Pancreas (tissue), 10 donors: ENCODE results near the gene MSH4. TPM values are rescaled to one million over a fixed set of nuclear protein-coding genes. Genes with fewer than 3 reads are reported as not detected.

ENCODE experiments used
- ATAC-seq, 4 donors: fragments of 200-7000 bp; cut with Tn5 transposase; one replicate each; pipeline versions ENCODE4 v1.8.0 to v1.9.1; 2020; ENCODE audit warnings: mild to moderate bottlenecking in 4 of 4, moderate library complexity in 4 of 4
- DNase-seq, 6 donors: peaks; one replicate each; pipeline ENCODE4 v3.0.0-alpha.2; 2020
- FAIRE-seq: peaks from 2 replicates; lab custom pipeline; 2012; peaks lifted over from hg19 to GRCh38; lab: Jason Lieb, UNC
- H3K27ac ChIP-seq, 4 donors: fragments of 200-600 bp; sonication (generic); 1 replicate in 3 of 4; 2 replicates in 1 of 4; pipeline versions ENCODE4 v1.5.0 to v1.8.0; 2020
- H3K27me3 ChIP-seq, 4 donors: fragments of 200-600 bp; one replicate each; pipeline ENCODE4 v1.8.0; 2021
- H3K36me3 ChIP-seq, 3 donors: fragments of 200-600 bp; sonication (generic) in 1 of 3; one replicate each; pipeline versions ENCODE4 v1.5.0 to v1.8.0; 2020 to 2021
- H3K4me1 ChIP-seq, 3 donors: fragments of 200-600 bp; one replicate each; pipeline ENCODE4 v1.8.0; 2021
- H3K4me3 ChIP-seq, 4 donors: fragments of 200-600 bp; sonication (generic) in 2 of 4; one replicate each; pipeline versions ENCODE4 v1.5.0 to v1.8.0; 2020 to 2021
- H3K9me3 ChIP-seq, 4 donors: fragments of 200-600 bp; one replicate each; pipeline ENCODE4 v1.8.0; 2021
- CTCF ChIP-seq, 4 donors: fragments of 200-600 bp; sonication (generic) in 3 of 4; IDR thresholded peaks; one replicate each; pipeline versions ENCODE4 v1.5.0 to v1.8.0; 2021; ENCODE audit warnings: antibody characterized with exemption in 4 of 4
- WGBS, 2 donors: extraction: QIAGEN DNeasy Blood & Tissue Kit; methylation state at CpG; one replicate each; pipeline ENCODE4 v1.1.7; 2013; 5-methylcytosine and 5-hydroxymethylcytosine counted together
- intact Hi-C, 3 donors: fragments of 100-400 bp; cut with DNase I; formaldehyde crosslinking; loops; one replicate each; pipeline versions ENCODE4 v1.11.1 to v1.14.2; 2022
- polyA plus RNA-seq, 2 donors: library from polyadenylated mRNA; stranded (reverse); fragments of 200-250 nt; gene quantifications; one replicate each; pipeline ENCODE4 v1.2.3, GENCODE V29; 2013
- total RNA-seq, 6 donors: library from RNA; stranded (reverse); fragmentation: NEBNext Ultra II Directional in 4 of 6; extraction: Animal tissue kit (Norgen Biotek cat#: 25700) in 4 of 6; gene quantifications; one replicate each; pipeline versions ENCODE4 v1.2.1 to v1.2.4, GENCODE V29; 2021 to 2023
- donor health status: healthy with polysubstance abuse.
- donor health status: DM: no; HTN: no; CAD: no; lungs with moderate emphysema.
- donor health status: DM: no; HTN: no; CAD: no.
- donor health status: control.
- donor health status: control.
- donor health status: Bipolar disorder and iron deficiency.
- donor health status: DM: yes; HTN: yes; CAD: no.
- donor health status: DM: no; HTN: no; CAD: no.
- donor health status: DM: no; HTN: no; CAD: no.
- donor health status: DM: yes; HTN: yes; CAD: no.

The MSH4 gene
- total and polyA plus RNA-seq, 8 donors, result 0.09 to 0.19 (median 0.13) TPM

- no peak for TF ChIP-seq CTCF (IDR thresholded peaks at IDR 0.05)
- no peak overlapping the region for H3K27ac ChIP-seq
- H3K27me3 ChIP-seq, result no peaks in the 10 kb centered on the region
- peaks cover 0 to 42% (median 25%) of the 10 kb centered on the region in 3 donors for H3K36me3 ChIP-seq
- no peak for ATAC-seq
- H3K4me1 ChIP-seq, result peaks cover 22 to 40% (median 27%) of the 10 kb centered on the region in 3 donors
- intact Hi-C loops, result loop anchor here in 1 of 3 donors (10.0 kb wide), 1 partner anchor 65 kb away; the partner anchor contains the start of gene ACADM
- FAIRE-seq, result no peak
- no peak for DNase-seq
- H3K4me3 ChIP-seq, result no peak overlapping the region
- H3K9me3 ChIP-seq, result no peaks in the 10 kb centered on the region
Observed at GRCh38 chr1:75789988-75790387, 6.7 kb upstream of the MSH4 start.

- Histone ChIP-seq H3K9me3 (no peaks in the 10 kb centered on the region), H3K27ac (peak overlapping the region in 2 of 4 donors; percentile 23 to 38), H3K4me3 (peak overlapping the region in 2 of 4 donors; percentile 12 to 14), H3K4me1 (peaks cover 22 to 34% (median 27%) of the 10 kb centered on the region in 3 donors), H3K27me3 (no peaks in the 10 kb centered on the region), H3K36me3 (peaks cover 0 to 53% (median 32%) of the 10 kb centered on the region in 3 donors)
- 14 to 17% methylated on average over 1 of the region's 1 CpG for WGBS, 2 donors
- ATAC-seq (peak; percentile 38 to 56 (median 46)), FAIRE-seq (no peak), DNase-seq (no peak)
- no peak for TF ChIP-seq CTCF (IDR thresholded peaks at IDR 0.05)
- intact Hi-C loops, result loop anchor here in 1 of 3 donors (10.0 kb wide), 1 partner anchor 66 kb away; the partner anchor contains the start of gene ACADM
Observed at GRCh38 chr1:75791022-75791421, 5.7 kb upstream of the MSH4 start.

- no peak for DNase-seq
- Histone ChIP-seq H3K4me3 (no peak overlapping the region), H3K27me3 (no peaks in the 10 kb centered on the region), H3K4me1 (peaks cover 22 to 34% (median 27%) of the 10 kb centered on the region in 3 donors), H3K9me3 (no peaks in the 10 kb centered on the region), H3K36me3 (peaks cover 0 to 57% (median 32%) of the 10 kb centered on the region in 3 donors), H3K27ac (no peak overlapping the region)
- no peak for ATAC-seq
- intact Hi-C loops, result loop anchor here in 1 of 3 donors (10.0 kb wide), 1 partner anchor 67 kb away; the partner anchor contains the start of gene ACADM
- TF ChIP-seq CTCF (IDR thresholded peaks at IDR 0.05), result no peak
- 96 to 97% methylated on average over 3 of the region's 3 CpGs for WGBS, 2 donors
- FAIRE-seq, result no peak
Observed at GRCh38 chr1:75792091-75792490, 4.6 kb upstream of the MSH4 start.

- peaks cover 0 to 57% (median 32%) of the 10 kb centered on the region in 3 donors for H3K36me3 ChIP-seq
- ATAC-seq, result no peak
Observed at GRCh38 chr1:75794382-75794781, 2.3 kb upstream of the MSH4 start.

More at GRCh38 chr1:75794382-75794781, 2.3 kb upstream of the MSH4 start:
- FAIRE-seq (no peak), DNase-seq (no peak)
- TF ChIP-seq CTCF (IDR thresholded peaks at IDR 0.05), result no peak
- no peaks in the 10 kb centered on the region for H3K27me3 ChIP-seq
- 93 to 96% methylated on average over 2 of the region's 2 CpGs for WGBS, 2 donors
- no peak overlapping the region for H3K27ac ChIP-seq
- intact Hi-C loops, result loop anchor here in 1 of 3 donors (10.0 kb wide), 1 partner anchor 70 kb away; the partner anchor contains the start of gene ACADM
- H3K4me3 ChIP-seq, result no peak overlapping the region
- H3K9me3 ChIP-seq, result no peaks in the 10 kb centered on the region
- peaks cover 5 to 18% (median 12%) of the 10 kb centered on the region in 3 donors for H3K4me1 ChIP-seq
